Gastrocnemius medialis (tissue), 4 donors: ENCODE measurements around the gene ZNF304.

Experiments
- POLR2A ChIP-seq, 2 donors: fragments of 450-650 bp; IDR thresholded peaks; one replicate each; pipeline ENCODE4 v1.6.1; 2017; ENCODE audit warnings: antibody characterized with exemption in 2 of 2, mild to moderate bottlenecking in 2 of 2, moderate library complexity in 2 of 2
- TF ChIP-seq, protein P1 (sequence below), 5 experiments: fragments of 450-650 bp in 3 of 5; fragments of 200-600 bp in 2 of 5; sonication (generic) in 2 of 5; IDR thresholded peaks in 4 of 5; conservative IDR thresholded peaks in 1 of 5; 1 replicate in 4 of 5; 2 replicates in 1 of 5; pipeline ENCODE4 v1.5.1; 2016 to 2019; ENCODE audit warnings: antibody characterized with exemption in 5 of 5, mild to moderate bottlenecking in 3 of 5, moderate library complexity in 3 of 5

DNA sequence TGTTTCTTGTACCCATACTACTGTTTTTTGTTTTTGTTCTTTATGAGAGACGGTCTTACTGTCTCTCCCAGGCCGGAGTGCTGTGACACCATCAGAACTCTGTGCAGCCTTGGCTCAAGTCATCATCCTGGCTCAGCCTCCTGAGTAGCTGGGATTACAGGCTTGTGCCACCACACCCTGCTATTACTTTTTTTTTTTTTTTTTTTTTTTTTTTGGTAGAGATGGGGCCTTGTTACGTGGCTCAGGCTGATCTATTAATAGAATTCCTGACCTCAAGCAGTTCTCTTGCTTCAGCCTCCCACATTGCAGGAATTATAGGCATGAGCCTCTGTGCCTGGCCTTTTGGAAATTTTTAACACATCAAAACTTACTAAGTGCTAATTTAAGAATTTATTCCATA, 2.9 kb upstream of the ZNF304 start:
- TF ChIP-seq, protein P1, sequence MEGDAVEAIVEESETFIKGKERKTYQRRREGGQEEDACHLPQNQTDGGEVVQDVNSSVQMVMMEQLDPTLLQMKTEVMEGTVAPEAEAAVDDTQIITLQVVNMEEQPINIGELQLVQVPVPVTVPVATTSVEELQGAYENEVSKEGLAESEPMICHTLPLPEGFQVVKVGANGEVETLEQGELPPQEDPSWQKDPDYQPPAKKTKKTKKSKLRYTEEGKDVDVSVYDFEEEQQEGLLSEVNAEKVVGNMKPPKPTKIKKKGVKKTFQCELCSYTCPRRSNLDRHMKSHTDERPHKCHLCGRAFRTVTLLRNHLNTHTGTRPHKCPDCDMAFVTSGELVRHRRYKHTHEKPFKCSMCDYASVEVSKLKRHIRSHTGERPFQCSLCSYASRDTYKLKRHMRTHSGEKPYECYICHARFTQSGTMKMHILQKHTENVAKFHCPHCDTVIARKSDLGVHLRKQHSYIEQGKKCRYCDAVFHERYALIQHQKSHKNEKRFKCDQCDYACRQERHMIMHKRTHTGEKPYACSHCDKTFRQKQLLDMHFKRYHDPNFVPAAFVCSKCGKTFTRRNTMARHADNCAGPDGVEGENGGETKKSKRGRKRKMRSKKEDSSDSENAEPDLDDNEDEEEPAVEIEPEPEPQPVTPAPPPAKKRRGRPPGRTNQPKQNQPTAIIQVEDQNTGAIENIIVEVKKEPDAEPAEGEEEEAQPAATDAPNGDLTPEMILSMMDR (IDR thresholded peaks at IDR 0.05 in 4 of 5, conservative IDR thresholded peaks at IDR 0.05 in 1 of 5): no peak
- no peak for TF ChIP-seq POLR2A (IDR thresholded peaks at IDR 0.05)
